Stimulated activated naive CD4-positive, alpha-beta T cell (primary cell): Measurements from ENCODE around the gene ASMT.
"Not testable (repeated sequence)": the region's sequence is repeated elsewhere in the genome, so short reads cannot be mapped to it uniquely, and the experiment has no call there.

ENCODE experiments used
- DNase-seq, 6 experiments: peaks; one replicate each; lab custom pipeline; 2025; lab: John Stamatoyannopoulos, UW

ASMT gene

GRCh38 chrX:1649621-1650020 lies 34.8 kb downstream of the ASMT start:
- no peak for DNase-seq

GRCh38 chrX:1652011-1652811 lies 37.4 kb downstream of the ASMT start:
- peak in 3 of 6 experiments; percentile 1 to 29 (median 24) for DNase-seq

GRCh38 chrX:1656379-1656778 lies 41.5 kb downstream of the ASMT start:
- DNase-seq, result no peak

GRCh38 chrX:1657367-1658070 lies 42.7 kb downstream of the ASMT start:
- peak in 5 of 6 experiments; percentile 21 to 60 (median 47) for DNase-seq

GRCh38 chrX:1658071-1658491 lies 43.2 kb downstream of the ASMT start:
- no peak for DNase-seq

- DNase-seq, result no peak
These were observed 45.0 kb downstream of the ASMT start for GRCh38 chrX:1659664-1660461.

- peak; percentile 80 to 99 (median 90) for DNase-seq
These were observed 46.4 kb downstream of the ASMT start for GRCh38 chrX:1661048-1661921.

GRCh38 chrX:1661922-1662221 lies 47.0 kb downstream of the ASMT start:
- no peak for DNase-seq

- no peak for DNase-seq
These were observed 52.7 kb downstream of the ASMT start for GRCh38 chrX:1667566-1667965.

- DNase-seq, result peak in 5 of 6 experiments; percentile 8 to 53 (median 24)
These were observed 58.5 kb downstream of the ASMT start for GRCh38 chrX:1673337-1673736.

- no peak for DNase-seq
These were observed 62.0 kb downstream of the ASMT start for GRCh38 chrX:1676866-1677265.

- no peak for DNase-seq
These were observed 64.4 kb downstream of the ASMT start for GRCh38 chrX:1679238-1679637.

- DNase-seq, result no peak
These were observed 66.6 kb downstream of the ASMT start for GRCh38 chrX:1681439-1681838.

GRCh38 chrX:1681856-1682255 lies 67.0 kb downstream of the ASMT start:
- DNase-seq, result peak in 2 of 6 experiments; percentile 16 to 30

- DNase-seq, result not testable (repeated sequence)
These were observed 67.6 kb downstream of the ASMT start for GRCh38 chrX:1682501-1682900.

- DNase-seq, result not testable (repeated sequence)
These were observed 70.0 kb downstream of the ASMT start for GRCh38 chrX:1684883-1685282.

GRCh38 chrX:1685444-1685880 lies 70.6 kb downstream of the ASMT start:
- not testable (repeated sequence) for DNase-seq

- no peak for DNase-seq
These were observed 71.8 kb downstream of the ASMT start for GRCh38 chrX:1686642-1687041.
